Transverse colon (tissue), 3 donors: ENCODE measurements around the gene BACH2.

Experiments used
- CTCF ChIP-seq, 5 experiments: fragments of 200-600 bp in 3 of 5; fragments of 450-650 bp in 2 of 5; sonication (generic) in 3 of 5; IDR thresholded peaks; 1 replicate in 2 of 5; 2 replicates in 3 of 5; pipeline ENCODE4 v1.5.1; 2016 to 2017; ENCODE audit warnings: antibody characterized with exemption in 5 of 5, inconsistent platforms in 3 of 5, mild to moderate bottlenecking in 2 of 5, moderate library complexity in 1 of 5
- EP300 ChIP-seq: sonication (generic); formaldehyde crosslinking; IDR thresholded peaks from one replicate; pipeline ENCODE4 v1.6.1; 2017; ENCODE audit warnings: antibody characterized with exemption, low read depth

GRCh38 chr6:90008908-90009501 lies 287.6 kb downstream of the BACH2 start:
- no peak for TF ChIP-seq EP300
- TF ChIP-seq CTCF (IDR thresholded peaks at IDR 0.05), result no peak
